Caco-2 (cell line): ENCODE measurements around the gene FHIT. TPM values are rescaled to one million over a fixed set of nuclear protein-coding genes. Genes with fewer than 3 reads are reported as not detected.

Source experiments
- BruUV-seq: library from RNA; stranded (reverse); fragments of 400-500 nt; replicated peaks from 2 replicates; lab custom pipeline; 2021; lab: Mats Ljungman, UMichigan
- CTCF ChIA-PET: fragments of 300-600 bp; sonication (Branson Sonifier 250); formaldehyde crosslinking; loops from one replicate; lab custom pipeline; 2022; ENCODE audit warnings: antibody characterized with exemption; lab: Charles Lee
- POLR2A ChIA-PET: fragments of 300-600 bp; sonication (Branson Sonifier 250); formaldehyde crosslinking; loops from one replicate; lab custom pipeline; 2022; ENCODE audit warnings: antibody characterized with exemption; lab: Charles Lee
- DNase-seq, 2 experiments: peaks; one replicate each; pipeline versions ENCODE4 v3.0.0 to v3.0.0-alpha.2; 2020 to 2022
- H3K27me3 ChIP-seq: replicated peaks from 2 replicates; pipeline ENCODE4 v1.6.0; 2011; ENCODE audit warnings: low read length; ENCODE audit not compliant: control insufficient read depth, insufficient read depth
- H3K36me3 ChIP-seq: 2 replicates; pipeline ENCODE4 v1.5.1; 2011; ENCODE audit warnings: low read length; ENCODE audit not compliant: control insufficient read depth, insufficient read depth
- H3K4me1 ChIP-seq: fragments of 250-450 bp; sonication (Bioruptor Pico); 2 replicates; pipeline ENCODE4 v1.5.1; 2020; ENCODE audit warnings: mild to moderate bottlenecking
- H3K4me3 ChIP-seq: 2 replicates; pipeline ENCODE4 v1.5.1; 2011; ENCODE audit warnings: low read depth, mild to moderate bottlenecking, control low read depth, low read length
- H3K9me3 ChIP-seq: fragments of 250-450 bp; sonication (Bioruptor Pico); 2 replicates; pipeline ENCODE4 v1.5.1; 2020; ENCODE audit warnings: mild to moderate bottlenecking, moderate library complexity
- H3K27ac Mint-ChIP-seq: one replicate; pipeline ENCODE4 v1.8.0; 2022; ENCODE audit warnings: mixed read lengths; ENCODE audit not compliant: unreplicated experiment
- H3K27me3 Mint-ChIP-seq: one replicate; pipeline ENCODE4 v1.8.0; 2022; ENCODE audit warnings: mixed read lengths; ENCODE audit not compliant: insufficient read depth, unreplicated experiment
- H3K36me3 Mint-ChIP-seq: one replicate; pipeline ENCODE4 v1.8.0; 2022; ENCODE audit warnings: mild to moderate bottlenecking, mixed read lengths; ENCODE audit not compliant: insufficient read depth, unreplicated experiment
- H3K4me1 Mint-ChIP-seq: one replicate; pipeline ENCODE4 v1.8.0; 2022; ENCODE audit warnings: low read depth, mixed read lengths; ENCODE audit not compliant: unreplicated experiment
- H3K4me3 Mint-ChIP-seq: one replicate; pipeline ENCODE4 v1.8.0; 2022; ENCODE audit warnings: mild to moderate bottlenecking, moderate library complexity, mixed read lengths; ENCODE audit not compliant: unreplicated experiment
- H3K9me3 Mint-ChIP-seq: one replicate; pipeline ENCODE4 v1.8.0; 2022; ENCODE audit warnings: mixed read lengths; ENCODE audit not compliant: unreplicated experiment
- intact Hi-C: fragments of 100-400 bp; cut with micrococcal nuclease; formaldehyde crosslinking; loops from one replicate; pipeline ENCODE4 v1.10.0; 2022; ENCODE audit not compliant: unreplicated experiment
- total RNA-seq: library from RNA; stranded (reverse); gene quantifications from 2 replicates; pipeline ENCODE4 v1.2.3, GENCODE V29; 2022
- TF ChIP-seq, protein P1 (sequence below), 2 experiments: fragments of 200-600 bp in 1 of 2; IDR thresholded peaks; 1 replicate in 1 of 2; 2 replicates in 1 of 2; pipeline versions ENCODE4 v1.5.1 to v1.8.0; 2011 to 2022; ENCODE audit warnings: antibody characterized with exemption in 1 of 2, control low read depth in 1 of 2, inconsistent platforms in 1 of 2, low read depth in 1 of 2, low read length in 1 of 2, mild to moderate bottlenecking in 1 of 2, moderate library complexity in 1 of 2; ENCODE audit not compliant: insufficient read depth in 1 of 2, severe bottlenecking in 1 of 2, unreplicated experiment in 1 of 2

The FHIT gene
- total RNA-seq, 1 experiment from 2014 or later = 8.3 TPM

DNA sequence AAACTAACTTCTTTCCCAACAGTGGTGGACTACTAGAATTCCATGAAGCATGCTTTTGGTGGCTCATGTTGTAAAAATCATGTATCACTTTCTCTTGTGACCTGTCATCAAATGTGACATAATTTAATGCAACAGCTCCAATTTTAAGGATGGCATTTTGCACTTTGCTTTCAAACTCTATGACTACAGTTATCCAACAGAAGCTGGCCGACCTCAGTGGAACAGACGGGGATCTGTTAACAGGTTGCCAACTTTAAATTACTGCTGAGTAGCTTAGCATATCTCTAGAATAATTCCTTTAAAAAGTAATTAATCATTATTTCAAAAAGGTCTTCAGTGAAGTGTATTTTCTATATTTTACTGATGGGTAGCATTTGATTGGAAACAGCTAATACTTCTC lies 907.4 kb downstream of the FHIT start:
- CTCF ChIA-PET = no interaction called here
- Mint-ChIP-seq H3K36me3 (no peaks in the 10 kb centered on the region), H3K4me3 (no peak overlapping the region)

DNA sequence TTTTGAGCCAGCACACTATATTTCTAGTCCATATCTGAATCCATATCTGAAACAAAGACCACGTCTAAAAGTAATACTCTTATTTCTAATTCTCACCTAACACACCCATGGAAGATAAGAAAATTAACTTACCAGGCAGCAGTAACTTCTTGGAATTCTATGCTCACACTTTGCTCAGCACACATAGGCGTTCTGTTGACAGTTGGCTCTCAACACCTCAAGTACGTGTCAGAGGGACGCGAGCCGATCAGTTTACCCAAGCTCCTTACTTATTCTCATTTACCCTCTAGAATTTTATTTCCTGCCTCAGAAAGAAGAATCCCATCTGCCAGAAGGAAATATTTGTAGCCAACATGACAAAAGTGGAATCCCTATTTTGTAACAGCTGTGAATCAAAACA lies 911.9 kb downstream of the FHIT start:
- H3K27me3 Mint-ChIP-seq = no peaks in the 10 kb centered on the region
- H3K4me3 Mint-ChIP-seq = no peak overlapping the region
- no peaks in the 10 kb centered on the region for H3K27me3 ChIP-seq
- H3K4me3 ChIP-seq = no peak overlapping the region
- no peak for DNase-seq
- ChIA-PET CTCF (no interaction called here), POLR2A (no interaction called here)
- no peaks in the 10 kb centered on the region for H3K36me3 Mint-ChIP-seq
- TF ChIP-seq, protein P1, sequence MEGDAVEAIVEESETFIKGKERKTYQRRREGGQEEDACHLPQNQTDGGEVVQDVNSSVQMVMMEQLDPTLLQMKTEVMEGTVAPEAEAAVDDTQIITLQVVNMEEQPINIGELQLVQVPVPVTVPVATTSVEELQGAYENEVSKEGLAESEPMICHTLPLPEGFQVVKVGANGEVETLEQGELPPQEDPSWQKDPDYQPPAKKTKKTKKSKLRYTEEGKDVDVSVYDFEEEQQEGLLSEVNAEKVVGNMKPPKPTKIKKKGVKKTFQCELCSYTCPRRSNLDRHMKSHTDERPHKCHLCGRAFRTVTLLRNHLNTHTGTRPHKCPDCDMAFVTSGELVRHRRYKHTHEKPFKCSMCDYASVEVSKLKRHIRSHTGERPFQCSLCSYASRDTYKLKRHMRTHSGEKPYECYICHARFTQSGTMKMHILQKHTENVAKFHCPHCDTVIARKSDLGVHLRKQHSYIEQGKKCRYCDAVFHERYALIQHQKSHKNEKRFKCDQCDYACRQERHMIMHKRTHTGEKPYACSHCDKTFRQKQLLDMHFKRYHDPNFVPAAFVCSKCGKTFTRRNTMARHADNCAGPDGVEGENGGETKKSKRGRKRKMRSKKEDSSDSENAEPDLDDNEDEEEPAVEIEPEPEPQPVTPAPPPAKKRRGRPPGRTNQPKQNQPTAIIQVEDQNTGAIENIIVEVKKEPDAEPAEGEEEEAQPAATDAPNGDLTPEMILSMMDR (IDR thresholded peaks at IDR 0.05; ENCODE audit: insufficient read depth in 1 of 2, low read depth in 1 of 2, low read length in 1 of 2, severe bottlenecking in 1 of 2, unreplicated experiment in 1 of 2) = no peak
- no TSS peak for BruUV-seq
- H3K27ac Mint-ChIP-seq = no peak overlapping the region
- no peaks in the 10 kb centered on the region for H3K4me1 ChIP-seq
- H3K4me1 Mint-ChIP-seq = no peaks in the 10 kb centered on the region
- H3K9me3 Mint-ChIP-seq = no peaks in the 10 kb centered on the region
- H3K36me3 ChIP-seq = no peaks in the 10 kb centered on the region
- intact Hi-C loops = no loop called here
- H3K9me3 ChIP-seq = no peaks in the 10 kb centered on the region

More for the DNA sequence above, 907.4 kb downstream of the FHIT start:
- POLR2A ChIA-PET = no interaction called here
- no TSS peak for BruUV-seq
- H3K27me3 ChIP-seq = no peaks in the 10 kb centered on the region
- Mint-ChIP-seq H3K27ac (no peak overlapping the region), H3K9me3 (no peaks in the 10 kb centered on the region), H3K27me3 (no peaks in the 10 kb centered on the region), H3K4me1 (no peaks in the 10 kb centered on the region)
- H3K4me1 ChIP-seq = no peaks in the 10 kb centered on the region
- intact Hi-C loops = no loop called here
- TF ChIP-seq, protein P1 (IDR thresholded peaks at IDR 0.05; ENCODE audit: insufficient read depth in 1 of 2, low read depth in 1 of 2, low read length in 1 of 2, severe bottlenecking in 1 of 2, unreplicated experiment in 1 of 2) = no peak
- no peaks in the 10 kb centered on the region for H3K9me3 ChIP-seq
- H3K4me3 ChIP-seq = no peak overlapping the region
- H3K36me3 ChIP-seq = no peaks in the 10 kb centered on the region
- no peak for DNase-seq

DNA sequence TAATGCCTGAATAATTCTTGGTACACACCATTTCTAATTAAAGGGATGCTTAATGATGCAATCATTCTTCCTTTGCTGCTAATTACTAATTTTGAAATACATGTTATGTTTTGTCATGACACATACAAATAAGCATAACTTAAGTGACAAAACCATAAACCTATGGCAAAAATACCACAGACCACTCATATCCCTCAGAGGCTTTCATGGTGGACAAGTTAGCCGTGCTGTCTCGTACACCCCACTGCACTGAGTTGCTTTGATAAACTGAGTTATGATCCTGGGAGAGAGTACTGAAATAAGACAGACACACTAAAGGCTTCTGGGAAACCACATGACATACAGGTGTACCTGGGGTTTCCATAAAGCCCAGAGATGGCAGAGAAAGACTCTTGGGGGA lies 913.8 kb downstream of the FHIT start:
- Mint-ChIP-seq H3K4me1 (no peaks in the 10 kb centered on the region), H3K27ac (no peak overlapping the region), H3K36me3 (no peaks in the 10 kb centered on the region), H3K4me3 (no peak overlapping the region), H3K9me3 (no peaks in the 10 kb centered on the region), H3K27me3 (no peaks in the 10 kb centered on the region)
- DNase-seq = no peak
- intact Hi-C loops = no loop called here
- H3K36me3 ChIP-seq = no peaks in the 10 kb centered on the region
- H3K4me3 ChIP-seq = no peak overlapping the region
- ChIA-PET CTCF (no interaction called here), POLR2A (no interaction called here)
- no TSS peak for BruUV-seq
- TF ChIP-seq, protein P1 (IDR thresholded peaks at IDR 0.05; ENCODE audit: insufficient read depth in 1 of 2, low read depth in 1 of 2, low read length in 1 of 2, severe bottlenecking in 1 of 2, unreplicated experiment in 1 of 2) = no peak
- H3K9me3 ChIP-seq = no peaks in the 10 kb centered on the region
- H3K4me1 ChIP-seq = no peaks in the 10 kb centered on the region
- H3K27me3 ChIP-seq = no peaks in the 10 kb centered on the region
